Spinal cord (tissue), 10 donors: ENCODE measurements around the gene CHCHD1. TPM values are rescaled to one million over a fixed set of nuclear protein-coding genes. Genes with fewer than 3 reads are reported as not detected.
"Not testable (repeated sequence)": the region's sequence is repeated elsewhere in the genome, so short reads cannot be mapped to it uniquely, and the experiment has no call there.

ENCODE experiments used
- DNase-seq, 6 donors: peaks; one replicate each; pipeline versions ENCODE4 v3.0.0 to v3.0.0-alpha.2; 2013 to 2015; ENCODE audit warnings: low spot score in 6 of 6, low read depth in 4 of 6
- H3K27ac ChIP-seq: one replicate; pipeline ENCODE4 v1.5.1; 2013; ENCODE audit warnings: low read depth, low read length, control low read depth
- H3K27me3 ChIP-seq: one replicate; pipeline ENCODE4 v1.6.1; 2013; ENCODE audit warnings: low read length; ENCODE audit not compliant: control insufficient read depth, insufficient read depth
- H3K36me3 ChIP-seq: one replicate; pipeline ENCODE4 v1.6.1; 2013; ENCODE audit warnings: low read length; ENCODE audit not compliant: control insufficient read depth, insufficient read depth
- H3K4me1 ChIP-seq: one replicate; pipeline ENCODE4 v1.6.1; 2013; ENCODE audit warnings: low read length; ENCODE audit not compliant: control insufficient read depth, insufficient read depth
- H3K4me3 ChIP-seq: one replicate; pipeline ENCODE4 v1.5.1; 2013; ENCODE audit warnings: low read depth, low read length, control low read depth
- H3K9me3 ChIP-seq: one replicate; pipeline ENCODE4 v1.6.1; 2013; ENCODE audit warnings: low read length; ENCODE audit not compliant: control insufficient read depth, insufficient read depth
- WGBS: methylation state at CpG from one replicate; pipeline ENCODE4 v1.1.5; 2013; ENCODE audit warnings: missing lambda C conversion rate; ENCODE audit not compliant: insufficient coverage; 5-methylcytosine and 5-hydroxymethylcytosine counted together
- polyA plus RNA-seq, 2 donors: library from polyadenylated mRNA; unstranded; fragments of 120-200 nt; gene quantifications; one replicate each; pipeline ENCODE4 v1.2.1, GENCODE V29; 2013; ENCODE audit not compliant: insufficient read length in 2 of 2
- total RNA-seq, 2 donors: library from RNA; depleted of rRNA in 1 of 2; stranded (reverse); fragments of 120-200 nt in 1 of 2; fragments of >200 nt in 1 of 2; gene quantifications; one replicate each; pipeline versions ENCODE4 v1.2.3 to v1.2.4, GENCODE V29; 2013 to 2014
- donor health status: healthy.

The CHCHD1 gene
- total and polyA plus RNA-seq, 4 donors: 22.4 to 44.6 (median 42.0) TPM

GRCh38 chr10:73788864-73789658, 7.2 kb downstream of the CHCHD1 start:
- 78% methylated on average over 16 of the region's 17 CpGs for WGBS
- no peak overlapping the region for H3K27ac ChIP-seq
- H3K27me3 ChIP-seq: no peaks in the 10 kb centered on the region
- H3K36me3 ChIP-seq: peaks cover 57% of the 10 kb centered on the region
- peaks cover 27% of the 10 kb centered on the region for H3K4me1 ChIP-seq
- no peaks in the 10 kb centered on the region for H3K9me3 ChIP-seq
- no peak for DNase-seq
- H3K4me3 ChIP-seq: no peak overlapping the region

GRCh38 chr10:73789659-73790055, 7.8 kb downstream of the CHCHD1 start:
- no peak for DNase-seq
- Histone ChIP-seq H3K4me1 (peaks cover 23% of the 10 kb centered on the region), H3K27ac (no peak overlapping the region), H3K27me3 (no peaks in the 10 kb centered on the region), H3K4me3 (no peak overlapping the region), H3K36me3 (peaks cover 63% of the 10 kb centered on the region), H3K9me3 (no peaks in the 10 kb centered on the region)
- 91% methylated on average over 5 of the region's 10 CpGs for WGBS

- Histone ChIP-seq H3K4me1 (peaks cover 21% of the 10 kb centered on the region), H3K27me3 (no peaks in the 10 kb centered on the region), H3K36me3 (peaks cover 76% of the 10 kb centered on the region), H3K27ac (no peak overlapping the region), H3K9me3 (no peaks in the 10 kb centered on the region), H3K4me3 (no peak overlapping the region)
- WGBS: 97% methylated on average over 21 of the region's 22 CpGs
- DNase-seq: no peak
These were observed 9.2 kb downstream of the CHCHD1 start for GRCh38 chr10:73790886-73791625.

GRCh38 chr10:73791871-73792400, 10.1 kb downstream of the CHCHD1 start:
- H3K27ac ChIP-seq: no peak overlapping the region
- peaks cover 12% of the 10 kb centered on the region for H3K4me1 ChIP-seq
- H3K4me3 ChIP-seq: no peak overlapping the region
- H3K36me3 ChIP-seq: peaks cover 83% of the 10 kb centered on the region
- H3K9me3 ChIP-seq: no peaks in the 10 kb centered on the region
- DNase-seq: no peak
- H3K27me3 ChIP-seq: no peaks in the 10 kb centered on the region
- WGBS: 92% methylated on average over 26 of the region's 26 CpGs

- WGBS: 97% methylated on average over 5 of the region's 5 CpGs
- no peak overlapping the region for H3K4me3 ChIP-seq
- H3K4me1 ChIP-seq: no peaks in the 10 kb centered on the region
- no peak overlapping the region for H3K27ac ChIP-seq
- H3K36me3 ChIP-seq: peaks cover 97% of the 10 kb centered on the region
- no peaks in the 10 kb centered on the region for H3K9me3 ChIP-seq
- no peaks in the 10 kb centered on the region for H3K27me3 ChIP-seq
- no peak for DNase-seq
These were observed 11.6 kb downstream of the CHCHD1 start for GRCh38 chr10:73793456-73793855.

GRCh38 chr10:73795491-73795890, 13.6 kb downstream of the CHCHD1 start:
- H3K27me3 ChIP-seq, DNase-seq, H3K4me1 ChIP-seq, H3K27ac ChIP-seq, H3K4me3 ChIP-seq, H3K9me3 ChIP-seq: not testable (repeated sequence)
- H3K36me3 ChIP-seq: peaks cover 97% of the 10 kb centered on the region
- WGBS: 98% methylated on average over 8 of the region's 10 CpGs

GRCh38 chr10:73796035-73796434, 14.2 kb downstream of the CHCHD1 start:
- 100% methylated on average over 2 of the region's 8 CpGs for WGBS
- not testable (repeated sequence) for H3K27me3 ChIP-seq, H3K27ac ChIP-seq

GRCh38 chr10:73796766-73797165, 14.9 kb downstream of the CHCHD1 start:
- Histone ChIP-seq H3K27ac (no peak overlapping the region), H3K36me3 (peaks cover 97% of the 10 kb centered on the region), H3K27me3 (no peaks in the 10 kb centered on the region), H3K9me3 (no peaks in the 10 kb centered on the region), H3K4me3 (no peak overlapping the region), H3K4me1 (no peaks in the 10 kb centered on the region)
- DNase-seq: no peak
- 83% methylated on average over 4 of the region's 5 CpGs for WGBS

More at GRCh38 chr10:73796035-73796434, 14.2 kb downstream of the CHCHD1 start:
- not testable (repeated sequence) for H3K4me3 ChIP-seq, H3K9me3 ChIP-seq, H3K4me1 ChIP-seq, DNase-seq
- H3K36me3 ChIP-seq: peaks cover 97% of the 10 kb centered on the region

GRCh38 chr10:73797324-73798025, 15.6 kb downstream of the CHCHD1 start:
- Histone ChIP-seq H3K4me3 (no peak overlapping the region), H3K4me1 (no peaks in the 10 kb centered on the region), H3K9me3 (no peaks in the 10 kb centered on the region), H3K27me3 (no peaks in the 10 kb centered on the region), H3K27ac (no peak overlapping the region), H3K36me3 (peaks cover 97% of the 10 kb centered on the region)
- no peak for DNase-seq
- WGBS: 91% methylated on average over 13 of the region's 19 CpGs
